Measurements from ENCODE around the gene CASP8.
A peak's percentile ranks its signal among the peaks of the same experiment; 100 is the strongest.

Gene CASP8

DNA sequence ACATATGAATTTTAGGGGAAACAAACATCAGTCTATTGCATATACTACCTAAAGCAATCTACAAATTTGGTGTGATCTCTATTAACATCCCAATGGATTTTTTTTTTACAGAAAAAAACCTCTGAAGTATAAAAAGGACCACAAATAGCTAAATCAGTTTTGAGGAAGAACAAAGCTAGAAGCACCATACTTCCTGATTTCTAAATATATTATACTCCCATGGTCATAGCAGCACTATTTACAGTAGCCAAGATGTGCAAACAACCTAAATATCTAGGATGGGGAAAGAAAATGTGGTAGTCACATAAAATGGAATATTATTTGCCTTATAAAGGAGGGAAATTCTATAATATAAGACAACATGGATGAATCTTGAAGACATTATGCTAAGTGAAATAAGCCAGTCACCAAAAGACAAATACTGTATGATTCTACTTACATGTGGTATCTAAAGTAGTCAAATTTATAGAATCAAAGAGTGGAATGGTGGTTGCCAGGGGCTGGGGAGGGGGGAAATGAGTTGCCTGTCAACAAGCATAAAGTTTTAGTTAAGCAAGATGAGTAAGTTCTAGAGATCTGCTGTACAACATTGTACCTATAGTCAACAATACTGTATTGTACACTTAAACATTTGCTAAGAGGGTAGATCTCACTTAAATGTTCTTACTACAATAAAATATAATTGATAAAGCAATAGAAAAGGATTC lies 17.6 kb upstream of the CASP8 start:
- no peak for DNase-seq

DNA sequence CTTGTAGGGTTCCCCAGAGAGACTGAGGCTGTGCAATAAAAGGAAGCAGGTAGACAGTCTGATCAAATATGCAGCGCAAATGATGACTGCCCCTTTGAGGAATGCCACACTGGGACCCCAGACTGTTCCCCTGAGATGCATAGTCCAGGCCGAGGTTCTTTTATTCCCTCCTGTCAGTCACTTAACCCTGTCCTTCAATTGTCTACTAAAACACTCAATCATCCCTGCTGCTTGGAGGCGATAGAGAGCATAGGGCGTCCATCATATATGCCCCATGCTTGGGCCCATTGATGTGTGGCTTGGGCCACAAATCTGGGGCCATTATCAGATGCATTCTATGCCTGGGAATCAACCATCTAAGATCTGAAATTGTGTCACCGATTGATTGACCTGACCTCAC lies 15.5 kb upstream of the CASP8 start:
- DNase-seq = no peak

DNA sequence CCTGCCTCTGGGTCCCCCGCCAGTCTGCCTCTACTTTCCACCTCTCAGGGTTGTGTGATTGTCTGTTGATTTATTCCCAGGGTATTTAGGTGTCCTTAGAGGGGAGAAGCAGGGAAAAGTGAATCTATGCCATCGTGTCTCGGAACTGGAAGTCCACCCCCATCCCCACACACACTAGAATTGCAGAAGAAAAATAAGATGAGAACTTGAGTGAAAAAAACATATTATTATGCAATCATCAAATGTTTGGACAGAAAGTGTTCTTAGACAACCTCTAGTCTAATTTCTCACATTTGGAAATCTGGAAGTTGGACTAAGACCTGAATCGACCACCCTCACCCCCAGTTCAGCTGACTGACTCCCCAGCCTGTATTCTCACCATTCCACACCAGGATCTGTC lies 14.1 kb upstream of the CASP8 start:
- no peak for DNase-seq

DNA sequence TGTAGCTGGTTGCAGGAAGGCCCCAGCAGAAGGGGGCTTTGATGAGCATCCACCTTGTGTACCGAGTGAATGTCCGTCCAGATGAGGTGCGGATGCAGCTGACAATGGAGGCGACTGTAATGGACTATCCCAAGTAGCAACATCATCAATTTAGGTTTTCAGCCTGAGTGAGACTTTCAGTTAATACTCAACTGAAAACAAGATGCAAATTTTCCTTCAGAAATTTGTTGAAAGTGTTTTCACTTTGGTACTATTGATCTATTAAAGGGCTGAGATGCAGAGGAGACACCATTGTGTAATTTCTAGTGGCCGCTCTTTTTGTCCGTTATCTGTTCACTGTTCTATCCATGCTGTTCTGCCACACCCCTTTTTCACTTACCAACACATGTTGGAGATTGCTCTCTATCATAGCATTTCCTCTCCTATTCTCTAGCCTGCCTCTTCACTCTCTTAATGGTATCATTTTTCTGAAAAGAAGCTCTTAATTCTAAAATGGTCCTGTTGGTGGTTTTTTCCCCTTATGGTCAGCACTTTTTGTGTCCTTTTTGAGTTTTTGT lies 12.0 kb upstream of the CASP8 start:
- DNase-seq = no peak

DNA sequence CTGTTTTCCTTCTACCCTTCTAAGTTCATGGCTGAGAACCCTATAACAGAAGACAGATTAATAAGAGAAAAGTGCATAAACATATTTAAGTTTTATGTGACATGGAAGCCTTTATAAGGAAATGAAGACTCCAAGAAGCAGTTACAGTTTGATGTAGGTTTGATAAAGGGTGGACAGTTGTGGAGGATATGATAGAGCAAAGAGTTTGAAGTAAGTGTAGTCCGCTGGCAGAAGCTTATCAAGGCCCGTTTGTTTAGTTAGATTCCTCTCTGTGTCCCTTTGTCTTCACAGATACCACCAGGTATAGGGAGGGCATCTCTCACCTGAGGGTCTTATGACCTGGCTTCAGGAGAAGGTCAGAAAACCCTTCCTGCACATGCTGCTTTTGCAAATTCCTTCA lies 10.4 kb upstream of the CASP8 start:
- no peak for DNase-seq

DNA sequence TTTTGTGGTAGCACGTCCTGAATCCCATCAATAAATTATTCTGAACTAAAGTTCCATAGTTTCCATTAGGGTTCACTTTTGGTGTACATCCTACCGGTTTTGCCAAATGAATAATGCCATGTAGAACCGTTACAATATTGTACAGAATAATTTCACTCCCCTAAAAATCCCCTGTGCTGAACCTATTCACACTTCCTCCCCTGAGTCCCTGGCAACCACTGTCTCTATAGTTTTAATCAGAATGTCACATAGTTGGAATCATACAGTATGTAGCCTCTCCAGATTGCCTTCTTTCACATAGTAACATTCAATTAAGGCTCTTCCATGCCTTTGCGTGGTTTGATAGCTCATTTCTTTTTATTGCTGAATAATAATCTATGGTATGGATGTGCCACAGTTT lies 9.6 kb upstream of the CASP8 start:
- no peak for DNase-seq

DNA sequence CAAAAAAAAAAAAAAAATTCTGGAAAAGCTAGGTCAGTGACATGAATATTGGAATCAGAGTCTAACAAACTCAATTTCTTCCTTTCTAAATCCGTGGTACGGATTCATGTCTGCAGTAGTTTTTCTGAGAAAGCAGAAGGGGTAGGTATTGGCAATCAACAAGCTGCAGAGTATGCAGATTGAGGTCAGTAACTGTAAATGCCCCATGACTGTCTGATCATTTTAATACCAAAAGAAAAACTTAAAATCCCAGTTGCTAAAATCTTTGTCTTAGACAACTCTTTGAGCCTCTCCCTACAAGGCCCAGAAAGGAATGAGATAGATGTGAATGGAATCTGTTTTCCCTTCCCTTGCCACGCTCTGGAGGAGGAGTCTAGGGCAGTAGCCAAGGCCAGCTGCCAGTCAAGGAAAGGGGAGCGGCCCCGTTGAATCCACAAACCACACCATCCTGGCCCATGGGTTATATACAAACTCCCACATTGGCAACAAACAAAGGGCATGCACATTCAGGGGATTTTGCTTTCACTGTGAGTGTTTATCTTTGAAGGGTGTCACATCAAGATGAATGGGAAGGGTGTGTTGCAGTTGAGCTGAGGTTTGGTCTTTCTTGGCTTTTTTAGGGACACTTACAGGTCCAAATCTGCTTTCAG lies 6.1 kb upstream of the CASP8 start:
- peak; percentile 58 for DNase-seq

DNA sequence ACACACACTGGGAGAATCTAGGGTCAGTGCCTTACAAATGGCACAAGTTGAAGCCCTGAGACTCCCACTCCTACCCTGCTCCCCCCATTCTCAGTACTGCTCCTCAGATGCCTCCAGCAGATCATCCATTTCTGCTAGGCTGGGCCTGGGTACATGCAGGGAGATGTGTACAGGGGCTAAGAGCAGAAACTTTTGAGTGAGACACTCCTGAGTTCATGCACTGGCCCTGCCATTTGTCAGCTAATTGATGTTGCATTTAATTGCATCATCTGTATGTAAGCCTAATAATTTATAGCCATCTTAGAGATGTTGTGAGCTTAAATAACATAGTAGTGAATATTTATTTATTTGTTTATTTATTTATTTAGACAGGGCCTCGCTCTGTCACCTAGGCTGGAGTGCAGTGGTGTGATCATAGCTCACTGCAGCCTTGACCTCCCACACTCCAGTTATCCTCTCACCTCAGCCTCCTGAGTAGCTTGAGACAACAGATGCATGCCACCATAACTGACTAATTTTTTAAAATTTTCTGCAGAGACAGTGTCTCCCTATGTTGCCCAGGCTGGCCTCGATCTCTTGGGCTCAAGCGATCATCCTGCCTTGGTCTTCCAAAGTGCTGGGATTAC lies 4.8 kb upstream of the CASP8 start:
- no peak for DNase-seq

DNA sequence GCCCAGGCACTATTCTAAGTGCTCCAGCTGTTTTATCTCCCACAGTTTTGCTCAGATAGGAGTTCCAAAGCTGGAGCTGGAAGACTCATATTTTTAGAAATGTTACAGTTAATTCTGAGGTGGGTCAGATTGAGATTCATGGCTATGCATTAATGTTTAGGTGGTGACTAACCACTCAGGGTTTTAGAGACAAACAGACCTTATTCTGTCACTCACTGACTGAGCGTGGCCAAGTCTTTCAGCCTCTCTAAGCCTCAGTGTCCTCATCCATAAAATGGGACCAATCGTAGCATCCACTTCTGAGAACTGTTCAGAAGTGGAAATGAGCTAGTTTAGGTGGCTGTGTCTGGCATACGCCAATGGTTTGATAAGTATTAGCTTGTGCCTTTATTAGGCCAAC lies 4.3 kb upstream of the CASP8 start:
- DNase-seq = no peak

DNA sequence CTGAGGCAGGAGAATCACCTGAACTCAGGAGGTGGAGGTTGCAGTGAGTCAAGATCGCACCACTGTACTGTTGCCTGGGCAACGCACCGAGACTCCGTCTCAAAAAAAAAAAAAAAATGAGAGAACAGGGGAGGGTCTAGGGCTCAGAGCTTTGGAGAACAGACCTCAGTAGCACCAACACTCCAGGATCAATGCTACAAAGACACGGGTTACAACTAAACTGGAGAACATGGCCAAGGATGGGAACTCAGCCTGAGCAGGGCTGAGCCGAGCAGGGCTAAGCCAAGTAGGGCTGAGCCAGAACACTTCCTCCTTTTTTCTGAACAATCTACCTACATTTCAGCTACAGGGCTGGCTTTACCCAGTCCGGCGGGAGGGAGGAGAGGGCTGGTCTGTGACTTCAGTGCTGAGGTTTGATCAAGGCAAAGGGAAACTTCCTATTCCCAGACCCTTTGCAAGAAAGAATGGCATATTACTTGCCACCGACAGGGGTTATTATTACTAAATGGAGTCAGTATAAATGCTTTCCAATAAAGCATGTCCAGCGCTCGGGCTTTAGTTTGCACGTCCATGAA lies 2.9 kb upstream of the CASP8 start:
- peak; percentile 49 for DNase-seq

DNA sequence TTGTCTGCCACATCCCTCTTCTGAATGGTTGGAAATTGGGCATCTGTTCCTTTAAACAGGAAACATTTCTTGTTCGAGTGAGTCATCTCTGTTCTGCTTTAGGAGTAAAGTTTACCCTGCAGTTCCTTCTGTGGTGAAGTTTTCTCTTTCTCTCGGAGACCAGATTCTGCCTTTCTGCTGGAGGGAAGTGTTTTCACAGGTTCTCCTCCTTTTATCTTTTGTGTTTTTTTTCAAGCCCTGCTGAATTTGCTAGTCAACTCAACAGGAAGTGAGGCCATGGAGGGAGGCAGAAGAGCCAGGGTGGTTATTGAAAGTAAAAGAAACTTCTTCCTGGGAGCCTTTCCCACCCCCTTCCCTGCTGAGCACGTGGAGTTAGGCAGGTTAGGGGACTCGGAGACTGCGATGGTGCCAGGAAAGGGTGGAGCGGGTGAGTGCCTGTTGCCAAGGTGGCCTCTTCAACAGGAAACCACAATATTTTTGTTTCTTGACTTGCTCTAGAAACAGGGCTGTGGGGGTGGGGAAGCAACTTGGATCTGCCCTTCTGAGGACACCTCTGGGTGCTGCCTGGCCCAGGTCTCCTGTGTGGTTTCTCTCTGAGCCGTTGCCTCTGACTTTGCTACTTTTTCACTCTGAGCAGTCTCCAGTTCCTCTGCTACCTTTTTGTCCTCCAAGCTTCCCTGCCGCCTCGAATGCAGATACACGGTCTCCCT lies 2.2 kb upstream of the CASP8 start:
- DNase-seq = peak; percentile 83

DNA sequence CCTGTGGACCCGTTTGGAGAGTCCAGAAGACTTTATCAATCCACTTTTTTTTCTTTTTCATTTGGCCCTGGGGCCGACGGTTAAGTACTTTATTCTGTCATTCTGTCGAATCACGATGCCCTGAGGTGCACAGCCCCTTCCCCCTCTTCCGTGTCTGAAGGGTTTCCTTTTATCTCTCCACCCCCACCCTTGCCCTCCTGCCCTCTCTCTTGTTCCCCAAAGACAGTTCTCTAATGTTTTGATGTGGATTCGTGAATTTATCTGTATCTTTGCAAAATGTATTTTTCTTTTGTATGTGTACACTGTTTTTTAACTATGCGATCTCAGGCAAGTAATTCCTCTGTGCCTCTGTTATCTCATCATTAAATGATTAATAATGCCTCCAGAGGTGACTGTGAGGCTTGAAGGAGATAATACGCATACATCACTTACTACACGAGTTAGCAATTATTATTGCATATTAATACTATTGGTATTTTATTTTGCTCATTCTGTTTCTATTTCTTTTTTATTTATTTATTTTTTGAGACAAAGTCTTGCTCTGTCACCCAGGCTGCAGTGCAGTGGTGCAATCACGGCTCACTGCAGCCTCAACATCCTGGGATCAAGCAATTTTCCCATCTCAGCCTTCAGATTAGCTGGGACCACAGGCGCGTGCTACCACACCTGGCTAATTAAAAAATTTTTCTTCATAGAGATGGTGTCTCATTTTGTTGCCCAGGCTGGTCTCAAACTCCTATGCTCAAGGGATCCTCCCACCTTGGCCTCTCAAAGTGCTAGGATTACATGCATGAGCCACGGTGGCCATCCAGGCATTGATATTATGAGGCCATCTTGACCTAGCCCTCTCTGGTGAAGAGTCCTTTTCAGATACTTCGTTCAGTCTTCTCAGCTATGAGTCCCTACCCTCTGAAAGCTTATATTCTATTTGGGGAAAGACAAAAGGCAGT lies 1.4 kb upstream of the CASP8 start:
- no peak for DNase-seq

DNA sequence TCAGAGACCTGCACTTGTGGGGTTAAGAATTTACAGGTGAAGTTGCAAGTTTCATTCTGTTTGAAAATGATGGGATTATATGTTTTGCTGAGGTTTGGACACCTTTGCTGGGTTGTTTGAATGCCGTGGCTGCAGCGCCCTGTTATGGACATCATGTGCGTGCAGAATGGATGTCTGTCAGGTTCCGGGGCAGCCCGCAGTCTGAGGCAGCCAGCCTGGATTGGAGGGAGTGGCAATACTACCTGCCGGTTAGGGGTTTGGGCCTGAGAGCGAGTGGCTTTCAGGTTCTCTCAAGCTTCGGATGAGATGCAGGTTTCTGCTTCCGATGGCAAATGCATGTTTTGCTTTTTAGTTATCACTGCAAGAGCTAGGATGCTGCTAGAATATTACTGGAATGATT lies 1.1 kb downstream of the CASP8 start:
- DNase-seq = no peak

DNA sequence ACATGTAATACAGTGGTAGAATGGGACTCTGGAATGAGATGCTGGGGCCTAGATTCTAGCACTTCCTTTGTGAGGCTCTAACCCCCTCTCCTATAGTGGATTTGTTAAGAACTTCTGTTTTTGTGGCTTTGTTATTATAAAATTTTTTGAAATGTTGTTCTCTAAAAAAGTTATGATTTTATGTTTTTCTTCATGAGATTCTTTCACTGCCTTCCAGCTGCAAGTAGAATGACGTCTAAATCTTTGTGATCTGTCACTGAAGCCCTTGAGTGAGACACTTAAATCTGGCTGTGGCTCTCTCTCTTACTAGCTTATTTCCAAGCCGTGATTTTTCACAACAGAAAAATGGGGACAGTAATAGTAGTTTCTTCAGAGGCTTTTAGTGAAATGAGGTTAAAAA lies 1.6 kb downstream of the CASP8 start:
- DNase-seq = no peak

DNA sequence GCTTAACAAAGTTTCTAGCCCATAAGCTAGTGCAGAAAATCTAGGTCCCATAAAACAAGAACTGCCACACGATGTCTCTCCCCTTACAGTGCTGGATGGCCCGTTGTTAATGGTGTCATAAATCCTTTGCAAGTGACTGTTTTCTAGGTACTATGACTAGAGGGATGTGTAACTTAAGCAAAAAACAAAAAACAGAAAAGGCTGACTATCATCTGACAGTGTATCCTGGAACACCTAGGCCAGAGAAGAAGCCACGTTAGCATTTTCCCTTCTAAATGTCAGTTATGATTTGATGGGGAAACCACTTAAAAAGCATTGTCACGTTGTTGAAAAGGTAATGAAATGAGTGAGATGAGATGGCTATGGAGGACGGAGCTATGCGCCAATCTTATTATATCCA lies 2.4 kb downstream of the CASP8 start:
- DNase-seq = no peak

DNA sequence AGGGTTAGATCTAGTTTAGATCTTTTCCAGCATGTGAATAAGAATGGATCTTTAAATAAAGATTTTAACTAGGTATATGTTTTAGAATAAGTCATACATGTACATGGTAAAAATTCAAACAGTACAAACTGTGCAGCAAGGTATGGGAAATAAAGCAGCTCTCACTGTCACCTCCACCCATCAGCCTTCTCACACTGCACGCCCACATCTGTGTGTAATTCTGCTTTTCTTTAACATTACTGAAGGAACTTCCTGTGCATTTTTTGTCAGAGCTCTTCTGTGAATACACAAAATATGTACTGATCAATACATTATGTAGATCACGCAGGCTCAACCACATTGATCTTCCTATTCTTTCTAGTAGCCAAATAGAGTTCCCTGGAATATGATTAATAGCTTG lies 3.4 kb downstream of the CASP8 start:
- DNase-seq = no peak

DNA sequence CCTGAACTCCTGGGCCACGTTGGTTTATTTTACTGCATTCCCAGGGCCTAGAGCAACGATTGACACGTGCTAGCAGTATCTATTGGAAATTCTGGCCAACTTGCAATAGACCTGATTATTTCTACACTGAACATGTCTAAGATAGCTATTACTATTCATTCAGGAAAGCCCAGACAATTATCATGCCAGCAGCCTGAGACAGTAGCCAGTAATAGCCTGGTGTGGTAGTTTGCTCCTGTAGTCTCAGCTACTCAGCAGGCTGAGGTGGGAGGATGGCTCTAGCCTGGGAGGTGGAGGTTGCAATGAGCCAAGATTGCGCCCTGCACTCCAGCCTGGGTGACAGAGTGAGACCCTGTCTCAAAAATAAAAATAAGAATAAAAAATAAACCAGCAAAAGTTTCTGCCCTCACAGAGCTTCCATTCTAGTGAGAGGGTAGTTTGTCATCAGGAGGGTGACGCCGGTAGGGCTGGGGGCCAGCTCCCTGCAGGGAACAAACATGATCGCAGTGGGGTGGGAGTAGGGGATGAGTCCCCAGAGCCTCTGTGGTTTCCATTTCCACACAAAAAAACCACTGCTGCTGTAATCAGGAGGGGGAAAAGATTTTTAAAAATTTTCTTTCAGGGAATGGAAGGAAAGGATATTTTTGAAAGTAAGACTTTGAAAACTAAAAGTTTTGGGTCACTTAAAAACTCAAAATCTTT lies 4.3 kb downstream of the CASP8 start:
- DNase-seq = no peak

DNA sequence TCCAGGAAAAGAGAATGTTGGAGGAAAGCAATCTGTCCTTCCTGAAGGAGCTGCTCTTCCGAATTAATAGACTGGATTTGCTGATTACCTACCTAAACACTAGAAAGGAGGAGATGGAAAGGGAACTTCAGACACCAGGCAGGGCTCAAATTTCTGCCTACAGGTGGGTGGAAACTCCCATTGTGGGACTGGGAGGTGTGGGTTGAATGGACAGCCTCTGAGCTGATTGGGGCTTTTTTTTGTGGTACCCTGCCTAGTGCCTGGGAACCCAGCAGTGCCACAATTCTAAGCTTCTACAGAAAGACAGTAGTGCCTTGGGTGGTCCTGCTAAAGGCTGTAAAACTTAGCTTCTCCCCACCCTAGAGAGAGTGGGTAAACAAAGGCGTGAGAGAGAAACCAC lies 6.3 kb downstream of the CASP8 start:
- no peak for DNase-seq

DNA sequence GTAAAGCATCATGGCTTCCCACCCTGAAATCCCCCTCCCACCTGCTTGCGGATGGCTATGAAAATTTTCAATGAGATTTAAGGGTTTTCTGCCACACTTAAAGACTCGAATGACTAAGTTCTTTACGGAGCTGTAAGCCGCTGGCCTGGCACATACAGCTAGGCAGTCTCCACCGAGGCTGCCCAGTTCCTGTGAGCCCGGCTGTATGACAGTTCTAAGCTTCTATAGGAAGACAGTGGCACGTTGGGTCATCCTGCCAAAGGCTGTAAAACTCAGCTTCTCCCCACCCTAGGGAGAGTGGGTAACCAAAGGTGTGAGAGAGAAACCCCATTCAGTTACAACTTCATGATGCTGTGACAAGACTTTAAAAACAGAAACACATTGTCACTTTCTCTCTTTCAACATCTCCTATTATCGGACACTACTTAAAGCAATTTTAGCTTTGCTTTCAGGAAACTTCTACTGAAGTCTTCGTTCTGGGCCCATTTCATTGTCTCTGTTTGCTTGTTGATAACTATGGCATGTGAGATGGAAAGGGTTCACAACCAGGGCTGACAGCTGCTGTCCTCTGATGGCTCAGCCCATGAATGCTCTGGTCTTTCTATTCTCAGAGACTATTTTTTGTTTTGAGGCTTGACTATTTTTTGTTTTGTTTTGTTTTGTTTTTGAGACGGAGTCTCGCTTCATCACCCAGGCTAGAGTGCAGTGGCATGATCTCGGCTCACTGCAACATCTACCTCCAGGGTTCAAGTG lies 7.1 kb downstream of the CASP8 start:
- DNase-seq = no peak

DNA sequence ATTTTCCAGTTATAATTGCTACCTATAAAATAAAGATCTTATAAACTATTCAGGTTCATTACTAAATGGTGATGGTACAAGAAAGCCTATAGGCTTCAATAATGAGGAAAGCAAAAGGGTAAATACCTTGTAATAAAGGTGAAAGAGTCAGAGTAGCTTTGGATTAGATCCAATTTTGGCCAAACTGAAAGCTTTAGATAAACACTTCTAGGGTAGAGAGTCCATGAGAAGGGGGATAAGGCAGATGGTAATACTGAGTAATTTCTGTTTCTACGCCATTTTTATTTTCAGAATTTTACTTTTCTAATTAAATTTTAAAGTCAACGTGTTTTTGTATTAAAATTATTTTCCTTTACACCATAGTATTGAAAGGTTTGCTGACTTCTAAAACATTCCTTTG lies 9.4 kb downstream of the CASP8 start:
- no peak for DNase-seq

Measured in right hindlimb (tissue), 1 donor.